IMR-90 (cell line): ENCODE results near the gene TBX4. TPM values are rescaled to one million over a fixed set of nuclear protein-coding genes. Genes with fewer than 3 reads are reported as not detected.

Experiments used
- ATAC-seq: fragments of 200-7000 bp; cut with Tn5 transposase; 2 replicates; pipeline ENCODE4 v1.9.1; 2020; ENCODE audit warnings: low read depth, mild to moderate bottlenecking, moderate library complexity
- BruUV-seq: library from RNA; stranded (reverse); fragments of 400-500 nt; replicated peaks from 2 replicates; lab custom pipeline; 2021; lab: Mats Ljungman, UMichigan
- CTCF ChIA-PET: fragments of 300-600 bp; formaldehyde crosslinking; extraction: SDS; loops from one replicate; lab custom pipeline; 2021; ENCODE audit warnings: antibody characterized with exemption; lab: Yijun Ruan, JAX
- POLR2A ChIA-PET: fragments of 300-600 bp; sonication (Branson Sonifier 250); formaldehyde crosslinking; loops from one replicate; lab custom pipeline; 2022; ENCODE audit warnings: antibody characterized with exemption; ENCODE audit not compliant: unreplicated experiment; lab: Charles Lee
- DNase-seq: peaks from one replicate; pipeline ENCODE4 v3.0.0; 2013
- H2AFZ ChIP-seq: replicated peaks from 2 replicates; pipeline ENCODE3; 2013; ENCODE audit warnings: low read length, mild to moderate bottlenecking; ENCODE audit not compliant: poor library complexity
- H2AK5ac ChIP-seq: 2 replicates; pipeline ENCODE4 v1.6.1; 2013; ENCODE audit warnings: low read depth, low read length, inconsistent platforms
- H2AK9ac ChIP-seq: replicated peaks from 2 replicates; pipeline ENCODE3; 2013; ENCODE audit warnings: mild to moderate bottlenecking, low read depth, low read length, moderate library complexity; ENCODE audit not compliant: poor library complexity
- H2BK120ac ChIP-seq: 2 replicates; pipeline ENCODE4 v1.6.1; 2013; ENCODE audit warnings: low read depth, low read length, inconsistent platforms
- H2BK15ac ChIP-seq: 3 replicates; pipeline ENCODE4 v1.6.1; 2013; ENCODE audit warnings: low read depth, low read length, inconsistent platforms
- H2BK20ac ChIP-seq: 2 replicates; pipeline ENCODE4 v1.6.1; 2013; ENCODE audit warnings: low read depth, mild to moderate bottlenecking, inconsistent platforms, low read length, moderate library complexity
- H2BK5ac ChIP-seq: 2 replicates; pipeline ENCODE4 v1.6.1; 2013; ENCODE audit warnings: mild to moderate bottlenecking, low read depth, low read length, inconsistent platforms; ENCODE audit not compliant: poor library complexity, severe bottlenecking
- H3K14ac ChIP-seq: replicated peaks from 2 replicates; pipeline ENCODE4 v1.6.1; 2013; ENCODE audit warnings: low read depth, low read length, inconsistent platforms
- H3K18ac ChIP-seq: 2 replicates; pipeline ENCODE4 v1.6.1; 2013; ENCODE audit warnings: low read depth, low read length, control low read depth
- H3K23ac ChIP-seq: 2 replicates; pipeline ENCODE4 v1.6.1; 2013; ENCODE audit warnings: low read depth, low read length, inconsistent platforms
- H3K27ac ChIP-seq: 2 replicates; pipeline ENCODE4 v1.5.1; 2013; ENCODE audit warnings: mild to moderate bottlenecking, control low read depth, low read length; ENCODE audit not compliant: insufficient read depth
- H3K27me3 ChIP-seq: 2 replicates; pipeline ENCODE4 v1.6.1; 2013; ENCODE audit warnings: low read length; ENCODE audit not compliant: control insufficient read depth, insufficient read depth
- H3K36me3 ChIP-seq: 2 replicates; pipeline ENCODE4 v1.6.1; 2013; ENCODE audit warnings: low read length, mixed read lengths; ENCODE audit not compliant: control insufficient read depth, insufficient read depth
- H3K4ac ChIP-seq: 2 replicates; pipeline ENCODE4 v1.6.1; 2013; ENCODE audit warnings: low read depth, low read length, inconsistent platforms
- H3K4me1 ChIP-seq: 2 replicates; pipeline ENCODE4 v1.6.1; 2013; ENCODE audit warnings: low read length, mixed read lengths; ENCODE audit not compliant: control insufficient read depth, insufficient read depth
- H3K4me2 ChIP-seq: 2 replicates; pipeline ENCODE4 v1.6.1; 2013; ENCODE audit warnings: low read depth, mild to moderate bottlenecking, control low read depth, low read length, moderate library complexity
- H3K4me3 ChIP-seq: 2 replicates; pipeline ENCODE4 v1.5.1; 2013; ENCODE audit warnings: low read depth, mild to moderate bottlenecking, control low read depth, low read length, moderate library complexity; ENCODE audit not compliant: insufficient read depth
- H3K56ac ChIP-seq: 2 replicates; pipeline ENCODE4 v1.6.1; 2013; ENCODE audit warnings: low read length, inconsistent platforms; ENCODE audit not compliant: insufficient read depth; ENCODE audit errors: extremely low read depth
- H3K79me1 ChIP-seq, 2 experiments: 2 replicates each; pipeline ENCODE4 v1.6.1; 2013; ENCODE audit warnings: low read length in 2 of 2, inconsistent platforms in 1 of 2, low read depth in 1 of 2
- H3K9ac ChIP-seq: 2 replicates; pipeline ENCODE4 v1.6.1; 2013; ENCODE audit warnings: low read depth, low read length, control low read depth
- H3K9me1 ChIP-seq: 2 replicates; pipeline ENCODE4 v1.6.1; 2013; ENCODE audit warnings: low read length, inconsistent platforms; ENCODE audit not compliant: insufficient read depth
- H3K9me3 ChIP-seq: 2 replicates; pipeline ENCODE4 v1.6.1; 2013; ENCODE audit warnings: low read length; ENCODE audit not compliant: control insufficient read depth, insufficient read depth
- H4K20me1 ChIP-seq: 2 replicates; pipeline ENCODE4 v1.6.1; 2013; ENCODE audit warnings: low read length, inconsistent platforms; ENCODE audit not compliant: insufficient read depth
- H4K5ac ChIP-seq: 2 replicates; pipeline ENCODE4 v1.6.1; 2013; ENCODE audit warnings: mild to moderate bottlenecking, low read depth, low read length, control low read depth
- H4K8ac ChIP-seq, 2 experiments: 2 replicates each; pipeline ENCODE4 v1.6.1; 2013; ENCODE audit warnings: low read depth in 2 of 2, low read length in 2 of 2, control low read depth in 1 of 2, inconsistent platforms in 1 of 2
- H4K91ac ChIP-seq: 2 replicates; pipeline ENCODE4 v1.6.1; 2013; ENCODE audit warnings: low read depth, low read length, inconsistent platforms; ENCODE audit not compliant: insufficient read depth
- CEBPB ChIP-seq: IDR thresholded peaks from 2 replicates; pipeline ENCODE4 v1.6.1; 2012; ENCODE audit warnings: low read depth, low read length, improper control_type of control experiment
- CHD1 ChIP-seq: IDR thresholded peaks from 2 replicates; pipeline ENCODE4 v1.6.1; 2012; ENCODE audit warnings: low read depth, low read length, improper control_type of control experiment
- FOS ChIP-seq: fragments of 150-350 bp; IDR thresholded peaks from 2 replicates; pipeline ENCODE4 v1.6.1; 2016; ENCODE audit warnings: low read depth, low read length
- MAFK ChIP-seq: IDR thresholded peaks from 2 replicates; pipeline ENCODE4 v1.6.1; 2012; ENCODE audit warnings: low read depth, low read length, improper control_type of control experiment
- MXI1 ChIP-seq: IDR thresholded peaks from 2 replicates; pipeline ENCODE4 v1.6.1; 2012; ENCODE audit warnings: low read depth, mild to moderate bottlenecking, low read length, moderate library complexity, borderline replicate concordance
- RCOR1 ChIP-seq: IDR thresholded peaks from 2 replicates; pipeline ENCODE4 v1.6.1; 2012; ENCODE audit warnings: mild to moderate bottlenecking, low read length, improper control_type of control experiment; ENCODE audit not compliant: insufficient replicate concordance
- RFX5 ChIP-seq: IDR thresholded peaks from 2 replicates; pipeline ENCODE4 v1.8.0; 2012; ENCODE audit warnings: low read depth, mild to moderate bottlenecking, low read length, moderate library complexity
- USF2 ChIP-seq: fragments of 150-350 bp; IDR thresholded peaks from 2 replicates; pipeline ENCODE4 v1.6.1; 2017; ENCODE audit warnings: mild to moderate bottlenecking, antibody characterized with exemption, low read length, low read depth
- dilution Hi-C: fragments of 300-500 bp; cut with HindIII; formaldehyde crosslinking; loops from one replicate; pipeline ENCODE4 v1.14.3; 2018; ENCODE audit warnings: low sequenced_read_pairs; ENCODE audit not compliant: unreplicated experiment
- in situ Hi-C: fragments of 300-500 bp; cut with MboI; formaldehyde crosslinking; loops from 3 replicates; pipeline ENCODE4 v1.14.3; 2019; ENCODE audit warnings: low sequenced_read_pairs, inconsistent platforms, mixed read lengths
- intact Hi-C: fragments of 100-400 bp; cut with micrococcal nuclease; formaldehyde crosslinking; loops from 2 replicates; pipeline ENCODE4 v1.10.0; 2022
- polyA plus RNA-seq, 3 experiments: library from polyadenylated mRNA; depleted of rRNA; stranded (reverse); fragments of >200 nt; gene quantifications; 2 replicates each; pipeline ENCODE4 v1.2.3, GENCODE V29; 2012; ENCODE audit warnings: low replicate concordance in 1 of 3
- total RNA-seq: library from RNA; depleted of rRNA; stranded (reverse); fragments of >200 nt; gene quantifications from 2 replicates; pipeline ENCODE4 v1.2.3, GENCODE V29; 2012

The TBX4 gene
- total and polyA plus RNA-seq, 2 of the 4 experiments (the other 2 are of a cell fraction): 0.05 TPM; not detected in 1

- H2BK15ac ChIP-seq: no peak overlapping the region
- no peak overlapping the region for H2AK9ac ChIP-seq
- no peak overlapping the region for H3K27ac ChIP-seq
- in situ Hi-C loops: no loop called here
- no TSS peak for BruUV-seq
- no peak overlapping the region for H2BK5ac ChIP-seq
- H3K14ac ChIP-seq: no peak overlapping the region
- 0 out of 2 replicates have a peak, but pooled peaks cover 3% of the 10 kb centered on the region for H3K9me1 ChIP-seq
- ATAC-seq (no peak), DNase-seq (no peak)
- no peak overlapping the region for H3K23ac ChIP-seq
- H3K4me2 ChIP-seq: no peak overlapping the region
- no peak overlapping the region for H3K9ac ChIP-seq
- peaks cover under 1% of the 10 kb centered on the region; the same call in 1 of the 2 replicates for H3K9me3 ChIP-seq
- dilution Hi-C loops: no loop called here
- H3K4ac ChIP-seq: no peak overlapping the region
- POLR2A ChIA-PET: no interaction called here
- peaks cover 4% of the 10 kb centered on the region; the same call in 1 of the 2 replicates for H3K4me1 ChIP-seq
- TF ChIP-seq MXI1 (no peak), USF2 (no peak), RFX5 (no peak), RCOR1 (no peak), MAFK (no peak), FOS (no peak), CHD1 (no peak), CEBPB (no peak)
- H4K91ac ChIP-seq: no peak overlapping the region
- CTCF ChIA-PET: interaction anchor here (0.5 kb wide), 1 partner anchor 24 kb away, joined by 3 read pairs; no protein-coding TSS in a partner anchor
- no peak overlapping the region for H4K8ac ChIP-seq
- intact Hi-C loops: no loop called here
- no peak overlapping the region for H2AFZ ChIP-seq
- H3K27me3 ChIP-seq: peaks cover 44% of the 10 kb centered on the region
- H4K20me1 ChIP-seq: no peaks in the 10 kb centered on the region
- no peak overlapping the region for H4K5ac ChIP-seq
- H2BK20ac ChIP-seq: no peak overlapping the region
- no peak overlapping the region for H2AK5ac ChIP-seq
- H3K36me3 ChIP-seq: no peaks in the 10 kb centered on the region
- H3K79me1 ChIP-seq: no peaks in the 10 kb centered on the region
- no peak overlapping the region for H2BK120ac ChIP-seq
- H3K18ac ChIP-seq: no peak overlapping the region
- H3K4me3 ChIP-seq: no peak overlapping the region
- H3K56ac ChIP-seq: no peak overlapping the region
These were observed 4.9 kb upstream of the TBX4 start for GRCh38 chr17:61447358-61447757.
